ENCODE results near the gene IFT22. TPM values are rescaled to one million over a fixed set of nuclear protein-coding genes. Genes with fewer than 3 reads are reported as not detected.

The IFT22 gene
- total RNA-seq, 2 donors from 2014 or later, result 39.0 to 44.0 TPM

- TF ChIP-seq CTCF (conservative IDR thresholded peaks at IDR 0.05), result no peak
- 77 to 88% methylated on average over 3 to 7 of the region's 8 CpGs for WGBS, 2 experiments (ENCODE audit: insufficient coverage in 1 of 2, insufficient read length in 1 of 2)
Observed at GRCh38 chr7:101368422-101369165, 47.0 kb upstream of the IFT22 start.

DNA sequence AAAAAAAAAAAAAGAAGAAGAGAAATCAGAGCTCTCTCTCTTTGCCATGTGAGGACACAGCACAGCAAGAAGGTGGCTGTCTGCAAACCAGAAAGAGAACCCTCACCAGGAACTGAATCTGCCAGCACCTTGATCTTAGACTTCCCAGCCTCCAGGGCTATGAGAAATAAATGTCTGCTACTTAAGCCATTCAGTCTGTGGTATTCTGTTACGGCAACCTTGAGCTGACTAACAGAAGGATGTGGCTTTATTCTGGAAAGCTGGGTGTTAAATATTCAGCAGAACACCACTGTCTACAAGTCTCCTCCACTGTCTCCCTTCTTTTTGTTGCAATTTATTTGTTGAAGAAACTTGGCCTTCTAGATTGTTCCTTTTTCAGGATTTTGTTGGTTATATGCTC lies 46.1 kb upstream of the IFT22 start:
- Mint-ChIP-seq H3K27me3 (ENCODE audit: insufficient read depth) (no peaks in the 10 kb centered on the region), H3K4me1 (no peaks in the 10 kb centered on the region), H3K36me3 (ENCODE audit: low read depth) (peaks cover 21% of the 10 kb centered on the region), H3K27ac (no peak overlapping the region), H3K4me3 (no peak overlapping the region), H3K9me3 (no peaks in the 10 kb centered on the region)
- H3K9ac ChIP-seq (ENCODE audit: extremely low read depth, low read length, poor library complexity, severe bottlenecking), result no peak overlapping the region
- H3K27ac ChIP-seq (ENCODE audit: low read depth, low read length), result no peak overlapping the region
- DNase-seq, result no peak
- H3K9me3 ChIP-seq (ENCODE audit: control insufficient read depth, low read length), result peaks cover 6% of the 10 kb centered on the region
- no peaks in the 10 kb centered on the region for H3K27me3 ChIP-seq (ENCODE audit: control insufficient read depth, insufficient read depth, low read length, poor library complexity, severe bottlenecking)
- no peak for TF ChIP-seq CTCF (conservative IDR thresholded peaks at IDR 0.05)
- no peak overlapping the region for H3K4me3 ChIP-seq (ENCODE audit: low read length)
- 93% methylated on average over 1 of the region's 1 CpG; no CpG with 5 or more reads in 1 of the 2 experiments for WGBS, 2 experiments (ENCODE audit: insufficient coverage in 1 of 2, insufficient read length in 1 of 2)
- no peaks in the 10 kb centered on the region for H3K4me1 ChIP-seq (ENCODE audit: control insufficient read depth, insufficient read depth, low read length)
- H3K36me3 ChIP-seq (ENCODE audit: control insufficient read depth, insufficient read depth, low read length), result peaks cover 6% of the 10 kb centered on the region

More at GRCh38 chr7:101368422-101369165, 47.0 kb upstream of the IFT22 start:
- Histone ChIP-seq H3K36me3 (ENCODE audit: control insufficient read depth, insufficient read depth, low read length) (peaks cover 6% of the 10 kb centered on the region), H3K27ac (ENCODE audit: low read depth, low read length) (no peak overlapping the region), H3K4me1 (ENCODE audit: control insufficient read depth, insufficient read depth, low read length) (no peaks in the 10 kb centered on the region), H3K9ac (ENCODE audit: extremely low read depth, low read length, poor library complexity, severe bottlenecking) (no peak overlapping the region), H3K9me3 (ENCODE audit: control insufficient read depth, low read length) (peaks cover 6% of the 10 kb centered on the region), H3K4me3 (ENCODE audit: low read length) (no peak overlapping the region), H3K27me3 (ENCODE audit: control insufficient read depth, insufficient read depth, low read length, poor library complexity, severe bottlenecking) (no peaks in the 10 kb centered on the region)
- Mint-ChIP-seq H3K27me3 (ENCODE audit: insufficient read depth) (no peaks in the 10 kb centered on the region), H3K27ac (no peak overlapping the region), H3K4me1 (no peaks in the 10 kb centered on the region), H3K9me3 (no peaks in the 10 kb centered on the region), H3K4me3 (no peak overlapping the region), H3K36me3 (ENCODE audit: low read depth) (peaks cover 21% of the 10 kb centered on the region)
- DNase-seq, result no peak

GRCh38 chr7:101365956-101366355 lies 44.3 kb upstream of the IFT22 start:
- no peak overlapping the region for H3K27ac ChIP-seq (ENCODE audit: low read depth, low read length)
- Mint-ChIP-seq H3K9me3 (no peaks in the 10 kb centered on the region), H3K4me3 (no peak overlapping the region), H3K27ac (no peak overlapping the region), H3K4me1 (peaks cover 4% of the 10 kb centered on the region), H3K36me3 (ENCODE audit: low read depth) (peaks cover 19% of the 10 kb centered on the region), H3K27me3 (ENCODE audit: insufficient read depth) (peaks cover 9% of the 10 kb centered on the region)
- DNase-seq, result no peak
- H3K4me1 ChIP-seq (ENCODE audit: control insufficient read depth, insufficient read depth, low read length), result no peaks in the 10 kb centered on the region
- H3K9me3 ChIP-seq (ENCODE audit: control insufficient read depth, low read length), result peaks cover 6% of the 10 kb centered on the region
- H3K27me3 ChIP-seq (ENCODE audit: control insufficient read depth, insufficient read depth, low read length, poor library complexity, severe bottlenecking), result peaks cover 5% of the 10 kb centered on the region
- H3K9ac ChIP-seq (ENCODE audit: extremely low read depth, low read length, poor library complexity, severe bottlenecking), result no peak overlapping the region
- no peak overlapping the region for H3K4me3 ChIP-seq (ENCODE audit: low read length)
- no peaks in the 10 kb centered on the region for H3K36me3 ChIP-seq (ENCODE audit: control insufficient read depth, insufficient read depth, low read length)
- 91 to 100% methylated on average over 2 of the region's 2 CpGs for WGBS, 2 experiments (ENCODE audit: insufficient coverage in 1 of 2, insufficient read length in 1 of 2)
- no peak for TF ChIP-seq CTCF (conservative IDR thresholded peaks at IDR 0.05)
